ENCODE results near the gene CAMSAP1. TPM values are rescaled to one million over a fixed set of nuclear protein-coding genes. Genes with fewer than 3 reads are reported as not detected.

The CAMSAP1 gene
- total RNA-seq, 2 experiments from 2014 or later = 43.2 to 46.0 TPM

- Mint-ChIP-seq H3K27ac (no peak overlapping the region), H3K9me3 (no peaks in the 10 kb centered on the region), H3K4me1 (ENCODE audit: low read depth) (peaks cover 5% of the 10 kb centered on the region), H3K4me3 (no peak overlapping the region), H3K36me3 (peaks cover 46% of the 10 kb centered on the region), H3K27me3 (no peaks in the 10 kb centered on the region)
- POLR2A ChIA-PET = no interaction called here
- CTCF ChIA-PET = no interaction called here
- no peak for DNase-seq
- intact Hi-C loops (cut with micrococcal nuclease) = no loop called here
These were observed 25.3 kb upstream of the CAMSAP1 start for GRCh38 chr9:135932656-135933055.

GRCh38 chr9:135931349-135931820 lies 24.0 kb upstream of the CAMSAP1 start:
- no peak overlapping the region for H3K4me3 Mint-ChIP-seq
- intact Hi-C loops (cut with micrococcal nuclease) = no loop called here
- H3K27me3 Mint-ChIP-seq = no peaks in the 10 kb centered on the region
- peaks cover 37% of the 10 kb centered on the region for H3K36me3 Mint-ChIP-seq
- H3K27ac Mint-ChIP-seq = no peak overlapping the region
- POLR2A ChIA-PET = no interaction called here
- no peaks in the 10 kb centered on the region for H3K9me3 Mint-ChIP-seq
- no peak for DNase-seq
- peaks cover 11% of the 10 kb centered on the region for H3K4me1 Mint-ChIP-seq (ENCODE audit: low read depth)
- CTCF ChIA-PET = no interaction called here

GRCh38 chr9:135930446-135931345 lies 23.4 kb upstream of the CAMSAP1 start:
- ChIA-PET POLR2A (no interaction called here), CTCF (no interaction called here)
- intact Hi-C loops (cut with micrococcal nuclease) = no loop called here
- Mint-ChIP-seq H3K9me3 (no peaks in the 10 kb centered on the region), H3K36me3 (peaks cover 38% of the 10 kb centered on the region), H3K27ac (no peak overlapping the region), H3K4me3 (no peak overlapping the region), H3K4me1 (ENCODE audit: low read depth) (peaks cover 17% of the 10 kb centered on the region), H3K27me3 (no peaks in the 10 kb centered on the region)
- no peak for DNase-seq

GRCh38 chr9:135929656-135930445 lies 22.5 kb upstream of the CAMSAP1 start:
- no peak overlapping the region for H3K4me3 Mint-ChIP-seq
- H3K36me3 Mint-ChIP-seq = peaks cover 32% of the 10 kb centered on the region
- ChIA-PET POLR2A (no interaction called here), CTCF (no interaction called here)
- H3K9me3 Mint-ChIP-seq = no peaks in the 10 kb centered on the region
- intact Hi-C loops (cut with micrococcal nuclease) = no loop called here
- H3K4me1 Mint-ChIP-seq (ENCODE audit: low read depth) = peaks cover 26% of the 10 kb centered on the region
- no peak for DNase-seq
- H3K27me3 Mint-ChIP-seq = no peaks in the 10 kb centered on the region
- no peak overlapping the region for H3K27ac Mint-ChIP-seq

- Mint-ChIP-seq H3K27me3 (no peaks in the 10 kb centered on the region), H3K36me3 (peaks cover 39% of the 10 kb centered on the region), H3K9me3 (no peaks in the 10 kb centered on the region), H3K4me3 (no peak overlapping the region), H3K4me1 (ENCODE audit: low read depth) (peaks cover 34% of the 10 kb centered on the region), H3K27ac (no peak overlapping the region)
- intact Hi-C loops (cut with micrococcal nuclease) = no loop called here
- no peak for DNase-seq
- ChIA-PET POLR2A (no interaction called here), CTCF (no interaction called here)
These were observed 21.6 kb upstream of the CAMSAP1 start for GRCh38 chr9:135928731-135929655.

- Mint-ChIP-seq H3K27me3 (no peaks in the 10 kb centered on the region), H3K9me3 (no peaks in the 10 kb centered on the region), H3K27ac (no peak overlapping the region), H3K4me1 (ENCODE audit: low read depth) (peaks cover 34% of the 10 kb centered on the region), H3K36me3 (peaks cover 33% of the 10 kb centered on the region), H3K4me3 (no peak overlapping the region)
- no peak for DNase-seq
- ChIA-PET CTCF (no interaction called here), POLR2A (no interaction called here)
- intact Hi-C loops (cut with micrococcal nuclease) = no loop called here
These were observed 20.9 kb upstream of the CAMSAP1 start for GRCh38 chr9:135928074-135928730.

- POLR2A ChIA-PET = no interaction called here
- intact Hi-C loops (cut with micrococcal nuclease) = loop anchor here (2.0 kb wide), 1 partner anchor 33 kb away; the partner anchor contains the start of gene UBAC1
- H3K9me3 Mint-ChIP-seq = no peaks in the 10 kb centered on the region
- DNase-seq = no peak
- H3K4me3 Mint-ChIP-seq = no peak overlapping the region
- CTCF ChIA-PET = no interaction called here
- H3K4me1 Mint-ChIP-seq (ENCODE audit: low read depth) = peaks cover 34% of the 10 kb centered on the region
- H3K36me3 Mint-ChIP-seq = peaks cover 28% of the 10 kb centered on the region
- no peaks in the 10 kb centered on the region for H3K27me3 Mint-ChIP-seq
- no peak overlapping the region for H3K27ac Mint-ChIP-seq
These were observed 20.1 kb upstream of the CAMSAP1 start for GRCh38 chr9:135927195-135928013.

GRCh38 chr9:135926402-135927194 lies 19.3 kb upstream of the CAMSAP1 start:
- ChIA-PET POLR2A (interaction anchor here (0.6 to 3.1 kb wide), 6 partner anchors 13 to 424 kb away, joined by 3 to 9 read pairs (median 6); partner anchors contain the start of gene CAMSAP1), CTCF (interaction anchor here (2.8 kb wide), 1 partner anchor 62 kb away, joined by 16 read pairs; no protein-coding TSS in a partner anchor)
- H3K27me3 Mint-ChIP-seq = no peaks in the 10 kb centered on the region
- H3K4me3 Mint-ChIP-seq = no peak overlapping the region
- intact Hi-C loops (cut with micrococcal nuclease) = loop anchor here (2.0 kb wide), 1 partner anchor 34 kb away; the partner anchor contains the start of gene UBAC1
- peaks cover 25% of the 10 kb centered on the region for H3K36me3 Mint-ChIP-seq
- no peaks in the 10 kb centered on the region for H3K9me3 Mint-ChIP-seq
- peaks cover 34% of the 10 kb centered on the region for H3K4me1 Mint-ChIP-seq (ENCODE audit: low read depth)
- H3K27ac Mint-ChIP-seq = peak overlapping the region; percentile 93
- DNase-seq = peak; percentile 96

- Mint-ChIP-seq H3K27ac (peak overlapping the region; percentile 93), H3K36me3 (peaks cover 17% of the 10 kb centered on the region), H3K27me3 (no peaks in the 10 kb centered on the region), H3K4me3 (peak overlapping the region; percentile 58), H3K9me3 (no peaks in the 10 kb centered on the region), H3K4me1 (ENCODE audit: low read depth) (peaks cover 34% of the 10 kb centered on the region)
- ChIA-PET POLR2A (interaction anchor here (0.6 to 3.1 kb wide), 9 partner anchors 13 to 423 kb away, joined by 3 to 9 read pairs (median 4); partner anchors contain the start of gene CAMSAP1), CTCF (interaction anchor here (0.8 to 2.8 kb wide), 4 partner anchors 9 to 169 kb away, joined by 3 to 16 read pairs (median 3); no protein-coding TSS in a partner anchor)
- DNase-seq = peak; percentile 95
- intact Hi-C loops (cut with micrococcal nuclease) = loop anchor here (1.0 to 2.0 kb wide), 4 partner anchors 14 to 62 kb away; partner anchors contain the start of gene UBAC1
These were observed 18.3 kb upstream of the CAMSAP1 start for GRCh38 chr9:135925496-135926133.

Data from activated CD4-positive, alpha-beta memory T cell treated with anti-CD3 and anti-CD28 coated beads for 36 hours (primary cell).